DOHH2 (cell line): ENCODE measurements around the gene GABRB2.

ENCODE experiments used
- H3F3A ChIP-seq: fragments of 200-600 bp; sonication (generic), shearing (Covaris generic); 2 replicates; pipeline ENCODE4 v1.6.0; 2016; ENCODE audit warnings: antibody characterized with exemption, mild to moderate bottlenecking; ENCODE audit not compliant: control insufficient read depth, insufficient read depth
- H3K27ac ChIP-seq: fragments of 200-600 bp; sonication (generic); 2 replicates; pipeline ENCODE4 v1.5.1; 2014; ENCODE audit warnings: low read depth, mild to moderate bottlenecking, low read length, moderate library complexity
- H3K27me3 ChIP-seq: fragments of 200-600 bp; sonication (generic); 2 replicates; pipeline ENCODE4 v1.6.1; 2014; ENCODE audit warnings: mild to moderate bottlenecking, low read length, mixed read lengths; ENCODE audit not compliant: control insufficient read depth
- H3K36me3 ChIP-seq: fragments of 200-600 bp; sonication (generic); 2 replicates; pipeline ENCODE4 v1.6.1; 2014; ENCODE audit warnings: mild to moderate bottlenecking, low read length, moderate library complexity, mixed read lengths; ENCODE audit not compliant: control insufficient read depth
- H3K4me1 ChIP-seq: fragments of 200-600 bp; sonication (generic); 2 replicates; pipeline ENCODE4 v1.6.1; 2014; ENCODE audit warnings: mild to moderate bottlenecking, low read length, mixed read lengths; ENCODE audit not compliant: control insufficient read depth
- H3K4me2 ChIP-seq: fragments of 200-600 bp; sonication (generic); 2 replicates; pipeline ENCODE4 v1.6.0; 2014; ENCODE audit warnings: mild to moderate bottlenecking, low read length, moderate library complexity
- H3K4me3 ChIP-seq: fragments of 200-600 bp; sonication (generic); 2 replicates; pipeline ENCODE4 v1.5.1; 2014; ENCODE audit warnings: mild to moderate bottlenecking, low read length, mixed read lengths
- H3K79me2 ChIP-seq: fragments of 200-600 bp; sonication (generic); 2 replicates; pipeline ENCODE4 v1.6.1; 2014; ENCODE audit warnings: mild to moderate bottlenecking, low read length, mixed read lengths; ENCODE audit not compliant: control insufficient read depth
- H3K9me2 ChIP-seq: fragments of 200-600 bp; sonication (generic); replicated peaks from 2 replicates; pipeline ENCODE4 v1.6.1; 2014; ENCODE audit warnings: mild to moderate bottlenecking, low read length, mixed read lengths; ENCODE audit not compliant: control insufficient read depth
- H3K9me3 ChIP-seq: fragments of 200-600 bp; sonication (generic); 2 replicates; pipeline ENCODE4 v1.6.1; 2014; ENCODE audit warnings: antibody characterized with exemption, low read length, mixed read lengths; ENCODE audit not compliant: control insufficient read depth, insufficient read depth
- H4K20me1 ChIP-seq: fragments of 200-600 bp; sonication (generic); 2 replicates; pipeline ENCODE4 v1.6.0; 2014; ENCODE audit warnings: low read depth, mild to moderate bottlenecking, antibody characterized with exemption, low read length, moderate library complexity; ENCODE audit not compliant: control insufficient read depth, insufficient read depth
- EZH2phosphoT487 ChIP-seq: fragments of 200-600 bp; sonication (generic); IDR thresholded peaks from 2 replicates; pipeline ENCODE4 v1.6.1; 2017; ENCODE audit warnings: borderline replicate concordance, mild to moderate bottlenecking, antibody characterized with exemption, low read length, moderate library complexity, mixed read lengths
- TF ChIP-seq, protein P1 (sequence below): fragments of 200-600 bp; sonication (generic); IDR thresholded peaks from one replicate; pipeline ENCODE4 v1.5.1; 2014; ENCODE audit warnings: antibody characterized with exemption, mild to moderate bottlenecking, low read depth, low read length; ENCODE audit not compliant: poor library complexity, severe bottlenecking

The GABRB2 gene

DNA sequence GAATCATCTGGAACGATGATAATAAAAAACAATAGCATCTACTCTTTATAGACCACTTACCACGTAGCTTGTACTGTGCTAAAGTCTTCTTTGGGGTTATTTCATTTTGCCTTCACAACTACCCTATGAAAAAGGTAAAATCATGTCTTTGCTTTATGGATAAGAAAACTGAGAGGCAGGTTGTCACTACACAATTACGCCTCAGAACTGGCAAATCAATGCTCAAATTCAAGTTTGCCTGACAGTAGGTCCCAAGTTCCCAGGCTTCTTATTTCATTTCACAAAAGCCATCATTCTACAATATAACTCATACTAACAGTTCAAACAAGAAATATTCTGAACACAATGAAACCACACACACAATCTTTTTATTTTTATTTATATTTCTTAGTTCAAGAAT is 258.5 kb downstream of the GABRB2 start:
- H3F3A ChIP-seq = no peaks in the 10 kb centered on the region

DNA sequence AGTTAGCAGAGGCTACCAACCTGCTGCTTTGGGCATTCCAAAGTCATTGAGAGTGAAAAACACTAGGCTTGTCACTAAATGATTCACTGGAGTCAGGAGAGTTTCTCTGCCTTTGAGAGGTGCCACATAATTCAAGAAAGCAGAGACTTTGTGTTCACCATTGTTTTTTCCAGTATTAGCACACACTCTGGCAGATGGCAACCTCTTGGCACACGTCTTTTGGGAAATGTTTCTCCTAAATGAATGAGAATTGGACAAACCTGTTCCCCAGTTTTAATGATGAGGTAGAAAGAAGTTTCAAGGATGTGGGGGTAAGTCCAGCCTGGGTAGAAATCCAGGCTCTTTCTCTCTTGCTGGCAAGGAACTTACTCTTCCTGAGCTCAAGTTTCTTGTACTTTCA is 259.1 kb downstream of the GABRB2 start:
- no peak overlapping the region for H3K4me2 ChIP-seq
- no peaks in the 10 kb centered on the region for H3K9me3 ChIP-seq
- no peaks in the 10 kb centered on the region for H4K20me1 ChIP-seq
- no peaks in the 10 kb centered on the region for H3F3A ChIP-seq
- H3K4me3 ChIP-seq = no peak overlapping the region
- H3K36me3 ChIP-seq = no peaks in the 10 kb centered on the region
- no peaks in the 10 kb centered on the region for H3K4me1 ChIP-seq
- H3K27ac ChIP-seq = no peak overlapping the region
- TF ChIP-seq, protein P1, sequence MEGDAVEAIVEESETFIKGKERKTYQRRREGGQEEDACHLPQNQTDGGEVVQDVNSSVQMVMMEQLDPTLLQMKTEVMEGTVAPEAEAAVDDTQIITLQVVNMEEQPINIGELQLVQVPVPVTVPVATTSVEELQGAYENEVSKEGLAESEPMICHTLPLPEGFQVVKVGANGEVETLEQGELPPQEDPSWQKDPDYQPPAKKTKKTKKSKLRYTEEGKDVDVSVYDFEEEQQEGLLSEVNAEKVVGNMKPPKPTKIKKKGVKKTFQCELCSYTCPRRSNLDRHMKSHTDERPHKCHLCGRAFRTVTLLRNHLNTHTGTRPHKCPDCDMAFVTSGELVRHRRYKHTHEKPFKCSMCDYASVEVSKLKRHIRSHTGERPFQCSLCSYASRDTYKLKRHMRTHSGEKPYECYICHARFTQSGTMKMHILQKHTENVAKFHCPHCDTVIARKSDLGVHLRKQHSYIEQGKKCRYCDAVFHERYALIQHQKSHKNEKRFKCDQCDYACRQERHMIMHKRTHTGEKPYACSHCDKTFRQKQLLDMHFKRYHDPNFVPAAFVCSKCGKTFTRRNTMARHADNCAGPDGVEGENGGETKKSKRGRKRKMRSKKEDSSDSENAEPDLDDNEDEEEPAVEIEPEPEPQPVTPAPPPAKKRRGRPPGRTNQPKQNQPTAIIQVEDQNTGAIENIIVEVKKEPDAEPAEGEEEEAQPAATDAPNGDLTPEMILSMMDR = no peak
- no peaks in the 10 kb centered on the region for H3K9me2 ChIP-seq
- no peaks in the 10 kb centered on the region for H3K27me3 ChIP-seq
- no peaks in the 10 kb centered on the region for H3K79me2 ChIP-seq

More for the DNA sequence above, 258.5 kb downstream of the GABRB2 start:
- no peak overlapping the region for H3K4me2 ChIP-seq
- H3K36me3 ChIP-seq = no peaks in the 10 kb centered on the region
- no peak overlapping the region for H3K27ac ChIP-seq
- no peaks in the 10 kb centered on the region for H3K79me2 ChIP-seq
- no peak for TF ChIP-seq EZH2phosphoT487
- TF ChIP-seq, protein P1 = no peak
- no peaks in the 10 kb centered on the region for H3K27me3 ChIP-seq
- no peaks in the 10 kb centered on the region for H3K9me2 ChIP-seq
- no peaks in the 10 kb centered on the region for H3K9me3 ChIP-seq
- no peak overlapping the region for H3K4me3 ChIP-seq
- no peaks in the 10 kb centered on the region for H3K4me1 ChIP-seq
- H4K20me1 ChIP-seq = no peaks in the 10 kb centered on the region

DNA sequence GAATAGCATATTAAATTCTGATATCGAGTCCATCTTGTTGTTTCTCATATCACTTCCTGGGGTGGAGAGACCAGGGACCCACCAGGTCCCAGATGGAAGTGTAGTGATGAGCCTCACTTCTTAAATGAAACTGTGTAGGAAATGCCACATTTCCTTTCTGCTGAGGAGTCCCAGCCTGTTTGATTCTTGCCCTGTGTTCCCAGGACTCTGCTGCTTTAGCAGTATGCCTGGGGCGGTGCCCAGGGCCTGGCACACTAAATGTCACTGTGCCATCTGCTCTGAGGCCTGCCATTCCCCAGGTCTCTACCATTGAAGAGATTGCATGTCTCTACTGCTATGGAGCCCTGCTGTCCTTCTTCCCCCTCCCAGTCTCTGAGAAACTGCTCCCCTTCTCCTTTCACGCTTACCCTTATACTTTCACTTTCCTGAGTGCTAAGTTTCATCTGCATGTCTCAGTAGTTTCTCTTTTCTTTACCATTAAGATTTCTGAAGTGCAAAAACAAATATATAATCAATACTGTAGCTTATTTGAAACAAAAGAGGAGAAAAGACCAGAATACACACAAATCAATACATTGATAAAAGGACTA is 260.4 kb downstream of the GABRB2 start:
- no peak overlapping the region for H3K4me2 ChIP-seq

More for the DNA sequence above, 260.4 kb downstream of the GABRB2 start:
- Histone ChIP-seq H3K36me3 (no peaks in the 10 kb centered on the region), H3K4me1 (no peaks in the 10 kb centered on the region), H3K9me2 (no peaks in the 10 kb centered on the region), H3K4me3 (no peak overlapping the region), H3K27ac (no peak overlapping the region), H3K9me3 (no peaks in the 10 kb centered on the region), H4K20me1 (no peaks in the 10 kb centered on the region), H3K79me2 (no peaks in the 10 kb centered on the region), H3K27me3 (no peaks in the 10 kb centered on the region), H3F3A (no peaks in the 10 kb centered on the region)
- TF ChIP-seq, protein P1 = no peak
- TF ChIP-seq EZH2phosphoT487 = no peak
